H1 (cell line): Measurements from ENCODE around the gene PHAX. TPM values are rescaled to one million over a fixed set of nuclear protein-coding genes. Genes with fewer than 3 reads are reported as not detected.

Experiments
- EZH2 ChIP-seq: fragments of 200-600 bp; sonication (generic); IDR thresholded peaks from 2 replicates; pipeline ENCODE4 v1.7.1; 2012; ENCODE audit warnings: low read depth, mild to moderate bottlenecking, moderate library complexity, low read length, inconsistent platforms; ENCODE audit not compliant: severe bottlenecking
- SP4 ChIP-seq: IDR thresholded peaks from 2 replicates; pipeline ENCODE4 v1.6.1; 2012; ENCODE audit warnings: low read length, inconsistent platforms
- polyA plus RNA-seq, 7 experiments: library from polyadenylated mRNA; depleted of rRNA in 3 of 7; stranded (reverse) in 5 of 7; unstranded in 2 of 7; fragments of >200 nt in 5 of 7; fragments of 200-250 nt in 2 of 7; gene quantifications; 1 replicate in 5 of 7; 2 replicates in 1 of 7; 4 replicates in 1 of 7; pipeline versions ENCODE4 v1.2.1 to v1.2.3, GENCODE V29; 2011 to 2013; ENCODE audit warnings: missing spikeins in 2 of 7, mixed read lengths in 2 of 7
- total RNA-seq: library from RNA; stranded (reverse); fragmentation: NEBNext Ultra II Directional; extraction: Animal tissue kit (Norgen Biotek cat#: 25700); gene quantifications from 2 replicates; pipeline ENCODE4 v1.2.1, GENCODE V29; 2021
- TF ChIP-seq, protein P1 (sequence below): fragments of 300-600 bp; sonication (generic); IDR thresholded peaks from 2 replicates; pipeline ENCODE4 v1.7.1; 2012; ENCODE audit warnings: low read length, moderate library complexity, mild to moderate bottlenecking, inconsistent platforms; ENCODE audit not compliant: insufficient replicate concordance

Gene PHAX
- total and polyA plus RNA-seq, 2 of the 8 experiments (the other 6 are each of a cell fraction or from before 2014, with no cell fraction given), result 32.1 to 59.5 TPM

DNA sequence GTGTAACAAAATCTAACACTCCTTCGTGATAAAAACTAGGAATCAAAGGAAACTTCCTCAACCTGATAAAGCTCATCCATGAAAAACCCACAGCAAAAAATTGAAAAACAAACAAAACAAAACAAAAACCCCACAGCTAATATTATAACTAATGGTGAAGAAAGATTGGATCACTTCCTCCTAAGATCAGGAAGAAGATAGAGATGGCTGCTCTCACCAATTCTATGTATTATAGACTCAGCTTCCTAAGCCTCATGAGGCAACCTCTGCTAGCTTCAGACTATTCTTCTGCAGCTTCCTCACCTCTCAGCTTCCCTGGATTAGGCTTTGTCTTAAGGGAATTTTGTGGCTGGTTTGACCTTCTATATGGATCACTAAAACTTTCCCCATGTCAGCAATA lies 40.1 kb downstream of the PHAX start (continued):
- TF ChIP-seq EZH2 (no peak), SP4 (no peak)
- TF ChIP-seq, protein P1, sequence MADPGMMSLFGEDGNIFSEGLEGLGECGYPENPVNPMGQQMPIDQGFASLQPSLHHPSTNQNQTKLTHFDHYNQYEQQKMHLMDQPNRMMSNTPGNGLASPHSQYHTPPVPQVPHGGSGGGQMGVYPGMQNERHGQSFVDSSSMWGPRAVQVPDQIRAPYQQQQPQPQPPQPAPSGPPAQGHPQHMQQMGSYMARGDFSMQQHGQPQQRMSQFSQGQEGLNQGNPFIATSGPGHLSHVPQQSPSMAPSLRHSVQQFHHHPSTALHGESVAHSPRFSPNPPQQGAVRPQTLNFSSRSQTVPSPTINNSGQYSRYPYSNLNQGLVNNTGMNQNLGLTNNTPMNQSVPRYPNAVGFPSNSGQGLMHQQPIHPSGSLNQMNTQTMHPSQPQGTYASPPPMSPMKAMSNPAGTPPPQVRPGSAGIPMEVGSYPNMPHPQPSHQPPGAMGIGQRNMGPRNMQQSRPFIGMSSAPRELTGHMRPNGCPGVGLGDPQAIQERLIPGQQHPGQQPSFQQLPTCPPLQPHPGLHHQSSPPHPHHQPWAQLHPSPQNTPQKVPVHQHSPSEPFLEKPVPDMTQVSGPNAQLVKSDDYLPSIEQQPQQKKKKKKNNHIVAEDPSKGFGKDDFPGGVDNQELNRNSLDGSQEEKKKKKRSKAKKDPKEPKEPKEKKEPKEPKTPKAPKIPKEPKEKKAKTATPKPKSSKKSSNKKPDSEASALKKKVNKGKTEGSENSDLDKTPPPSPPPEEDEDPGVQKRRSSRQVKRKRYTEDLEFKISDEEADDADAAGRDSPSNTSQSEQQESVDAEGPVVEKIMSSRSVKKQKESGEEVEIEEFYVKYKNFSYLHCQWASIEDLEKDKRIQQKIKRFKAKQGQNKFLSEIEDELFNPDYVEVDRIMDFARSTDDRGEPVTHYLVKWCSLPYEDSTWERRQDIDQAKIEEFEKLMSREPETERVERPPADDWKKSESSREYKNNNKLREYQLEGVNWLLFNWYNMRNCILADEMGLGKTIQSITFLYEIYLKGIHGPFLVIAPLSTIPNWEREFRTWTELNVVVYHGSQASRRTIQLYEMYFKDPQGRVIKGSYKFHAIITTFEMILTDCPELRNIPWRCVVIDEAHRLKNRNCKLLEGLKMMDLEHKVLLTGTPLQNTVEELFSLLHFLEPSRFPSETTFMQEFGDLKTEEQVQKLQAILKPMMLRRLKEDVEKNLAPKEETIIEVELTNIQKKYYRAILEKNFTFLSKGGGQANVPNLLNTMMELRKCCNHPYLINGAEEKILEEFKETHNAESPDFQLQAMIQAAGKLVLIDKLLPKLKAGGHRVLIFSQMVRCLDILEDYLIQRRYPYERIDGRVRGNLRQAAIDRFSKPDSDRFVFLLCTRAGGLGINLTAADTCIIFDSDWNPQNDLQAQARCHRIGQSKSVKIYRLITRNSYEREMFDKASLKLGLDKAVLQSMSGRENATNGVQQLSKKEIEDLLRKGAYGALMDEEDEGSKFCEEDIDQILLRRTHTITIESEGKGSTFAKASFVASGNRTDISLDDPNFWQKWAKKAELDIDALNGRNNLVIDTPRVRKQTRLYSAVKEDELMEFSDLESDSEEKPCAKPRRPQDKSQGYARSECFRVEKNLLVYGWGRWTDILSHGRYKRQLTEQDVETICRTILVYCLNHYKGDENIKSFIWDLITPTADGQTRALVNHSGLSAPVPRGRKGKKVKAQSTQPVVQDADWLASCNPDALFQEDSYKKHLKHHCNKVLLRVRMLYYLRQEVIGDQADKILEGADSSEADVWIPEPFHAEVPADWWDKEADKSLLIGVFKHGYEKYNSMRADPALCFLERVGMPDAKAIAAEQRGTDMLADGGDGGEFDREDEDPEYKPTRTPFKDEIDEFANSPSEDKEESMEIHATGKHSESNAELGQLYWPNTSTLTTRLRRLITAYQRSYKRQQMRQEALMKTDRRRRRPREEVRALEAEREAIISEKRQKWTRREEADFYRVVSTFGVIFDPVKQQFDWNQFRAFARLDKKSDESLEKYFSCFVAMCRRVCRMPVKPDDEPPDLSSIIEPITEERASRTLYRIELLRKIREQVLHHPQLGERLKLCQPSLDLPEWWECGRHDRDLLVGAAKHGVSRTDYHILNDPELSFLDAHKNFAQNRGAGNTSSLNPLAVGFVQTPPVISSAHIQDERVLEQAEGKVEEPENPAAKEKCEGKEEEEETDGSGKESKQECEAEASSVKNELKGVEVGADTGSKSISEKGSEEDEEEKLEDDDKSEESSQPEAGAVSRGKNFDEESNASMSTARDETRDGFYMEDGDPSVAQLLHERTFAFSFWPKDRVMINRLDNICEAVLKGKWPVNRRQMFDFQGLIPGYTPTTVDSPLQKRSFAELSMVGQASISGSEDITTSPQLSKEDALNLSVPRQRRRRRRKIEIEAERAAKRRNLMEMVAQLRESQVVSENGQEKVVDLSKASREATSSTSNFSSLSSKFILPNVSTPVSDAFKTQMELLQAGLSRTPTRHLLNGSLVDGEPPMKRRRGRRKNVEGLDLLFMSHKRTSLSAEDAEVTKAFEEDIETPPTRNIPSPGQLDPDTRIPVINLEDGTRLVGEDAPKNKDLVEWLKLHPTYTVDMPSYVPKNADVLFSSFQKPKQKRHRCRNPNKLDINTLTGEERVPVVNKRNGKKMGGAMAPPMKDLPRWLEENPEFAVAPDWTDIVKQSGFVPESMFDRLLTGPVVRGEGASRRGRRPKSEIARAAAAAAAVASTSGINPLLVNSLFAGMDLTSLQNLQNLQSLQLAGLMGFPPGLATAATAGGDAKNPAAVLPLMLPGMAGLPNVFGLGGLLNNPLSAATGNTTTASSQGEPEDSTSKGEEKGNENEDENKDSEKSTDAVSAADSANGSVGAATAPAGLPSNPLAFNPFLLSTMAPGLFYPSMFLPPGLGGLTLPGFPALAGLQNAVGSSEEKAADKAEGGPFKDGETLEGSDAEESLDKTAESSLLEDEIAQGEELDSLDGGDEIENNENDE, result no peak
